Activated CD8-positive, alpha-beta memory T cell treated with anti-CD3 and anti-CD28 coated beads for 4 hours (primary cell): ENCODE results near the gene IFT80.
"Not testable (repeated sequence)": the region's sequence is repeated elsewhere in the genome, so short reads cannot be mapped to it uniquely, and the experiment has no call there.

Experiments
- DNase-seq, 2 donors: peaks; one replicate each; pipeline ENCODE4 v3.0.0-alpha.2; 2020; ENCODE audit warnings: low read depth in 2 of 2

Gene IFT80

GRCh38 chr3:160265088-160265487, 133.9 kb downstream of the IFT80 start:
- no peak for DNase-seq

- no peak for DNase-seq
These were observed 138.3 kb downstream of the IFT80 start for GRCh38 chr3:160260587-160261270.

- DNase-seq: no peak
These were observed 139.4 kb downstream of the IFT80 start for GRCh38 chr3:160259589-160259988.

GRCh38 chr3:160257606-160258005, 141.4 kb downstream of the IFT80 start:
- DNase-seq: no peak

- DNase-seq: no peak
These were observed 145.7 kb downstream of the IFT80 start for GRCh38 chr3:160253298-160253697.

GRCh38 chr3:160247766-160248165, 151.3 kb downstream of the IFT80 start:
- no peak for DNase-seq

GRCh38 chr3:160245261-160245800, 153.7 kb downstream of the IFT80 start:
- DNase-seq: no peak

GRCh38 chr3:160240719-160241118, 158.3 kb downstream of the IFT80 start:
- not testable (repeated sequence) for DNase-seq

GRCh38 chr3:160232014-160232413, 167.0 kb downstream of the IFT80 start:
- no peak for DNase-seq

- DNase-seq: no peak
These were observed 171.6 kb downstream of the IFT80 start for GRCh38 chr3:160227419-160227818.

GRCh38 chr3:160226026-160226907, 172.8 kb downstream of the IFT80 start:
- DNase-seq: no peak

- no peak for DNase-seq
These were observed 173.6 kb downstream of the IFT80 start, which contains the start of gene C3orf80 for GRCh38 chr3:160225176-160226025. TSS of gene C3orf80 (plus strand) at chr3:160225422. CDS start at chr3:160225636, 214 bp downstream.

GRCh38 chr3:160224811-160225175, 174.2 kb downstream of the IFT80 start:
- DNase-seq: no peak

- DNase-seq: no peak
These were observed 174.8 kb downstream of the IFT80 start for GRCh38 chr3:160224256-160224655.

- DNase-seq: no peak
These were observed 178.0 kb downstream of the IFT80 start for GRCh38 chr3:160221019-160221418.

- DNase-seq: no peak
These were observed 179.0 kb downstream of the IFT80 start for GRCh38 chr3:160220038-160220437.

GRCh38 chr3:160218136-160218535, 180.9 kb downstream of the IFT80 start:
- DNase-seq: no peak

- no peak for DNase-seq
These were observed 181.3 kb downstream of the IFT80 start for GRCh38 chr3:160217675-160218074.

GRCh38 chr3:160213191-160213590, 185.8 kb downstream of the IFT80 start:
- DNase-seq: no peak

GRCh38 chr3:160210799-160211221, 188.2 kb downstream of the IFT80 start:
- no peak for DNase-seq

GRCh38 chr3:160210341-160210740, 188.7 kb downstream of the IFT80 start:
- DNase-seq: no peak
